Right lobe of liver (tissue), 4 donors: ENCODE results near the gene PLXNC1.

Source experiments
- POLR2A ChIP-seq: fragments of 450-650 bp; IDR thresholded peaks from one replicate; pipeline ENCODE4 v1.6.1; 2017; ENCODE audit warnings: antibody characterized with exemption, mild to moderate bottlenecking
- TF ChIP-seq, protein P1 (sequence below), 4 donors: fragments of 200-600 bp in 3 of 4; fragments of 450-650 bp in 1 of 4; IDR thresholded peaks; one replicate each; pipeline versions ENCODE4 v1.5.1 to v1.8.0; 2016 to 2022; ENCODE audit warnings: antibody characterized with exemption in 4 of 4, mild to moderate bottlenecking in 2 of 4
- donor health status: DM: no; HTN: no; CAD: no.
- donor health status: DM: no; HTN: no; CAD: no.
- donor health status: DM: no; HTN: yes; CAD: no.

DNA sequence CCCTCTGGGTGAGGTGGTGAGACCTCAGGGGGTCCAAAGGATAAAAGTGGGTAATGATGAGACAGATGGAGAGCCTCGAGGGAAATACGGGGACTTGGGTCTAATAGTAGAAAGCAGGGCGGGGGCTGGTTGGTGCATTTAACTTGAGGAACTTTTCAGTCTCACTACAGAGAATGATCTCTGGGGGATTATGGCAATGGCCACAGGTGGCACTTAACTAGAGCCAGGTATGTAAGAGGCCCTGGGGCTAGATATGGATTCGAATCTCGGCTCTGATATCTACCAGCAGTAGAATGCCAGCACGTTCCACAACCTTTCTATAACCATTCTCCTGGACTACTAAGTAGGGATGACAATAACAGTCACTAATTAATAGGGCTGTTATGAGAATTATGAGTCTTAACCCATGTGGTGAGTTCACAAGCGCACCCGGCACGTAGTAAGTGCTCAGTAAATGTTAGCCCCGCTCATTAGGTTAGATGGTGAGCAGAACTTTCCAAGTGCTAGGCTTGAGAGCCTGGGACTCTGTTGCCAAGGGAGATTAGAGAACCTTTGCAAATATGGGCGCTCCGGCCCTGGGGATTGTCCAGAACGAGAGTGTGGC, 888 bp upstream of the PLXNC1 start:
- TF ChIP-seq, protein P1, sequence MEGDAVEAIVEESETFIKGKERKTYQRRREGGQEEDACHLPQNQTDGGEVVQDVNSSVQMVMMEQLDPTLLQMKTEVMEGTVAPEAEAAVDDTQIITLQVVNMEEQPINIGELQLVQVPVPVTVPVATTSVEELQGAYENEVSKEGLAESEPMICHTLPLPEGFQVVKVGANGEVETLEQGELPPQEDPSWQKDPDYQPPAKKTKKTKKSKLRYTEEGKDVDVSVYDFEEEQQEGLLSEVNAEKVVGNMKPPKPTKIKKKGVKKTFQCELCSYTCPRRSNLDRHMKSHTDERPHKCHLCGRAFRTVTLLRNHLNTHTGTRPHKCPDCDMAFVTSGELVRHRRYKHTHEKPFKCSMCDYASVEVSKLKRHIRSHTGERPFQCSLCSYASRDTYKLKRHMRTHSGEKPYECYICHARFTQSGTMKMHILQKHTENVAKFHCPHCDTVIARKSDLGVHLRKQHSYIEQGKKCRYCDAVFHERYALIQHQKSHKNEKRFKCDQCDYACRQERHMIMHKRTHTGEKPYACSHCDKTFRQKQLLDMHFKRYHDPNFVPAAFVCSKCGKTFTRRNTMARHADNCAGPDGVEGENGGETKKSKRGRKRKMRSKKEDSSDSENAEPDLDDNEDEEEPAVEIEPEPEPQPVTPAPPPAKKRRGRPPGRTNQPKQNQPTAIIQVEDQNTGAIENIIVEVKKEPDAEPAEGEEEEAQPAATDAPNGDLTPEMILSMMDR (IDR thresholded peaks at IDR 0.05), result no peak
- TF ChIP-seq POLR2A, result no peak
